ENCODE data around the gene RPS27. TPM values are rescaled to one million over a fixed set of nuclear protein-coding genes. Genes with fewer than 3 reads are reported as not detected.

The RPS27 gene
- polyA plus RNA-seq, 3 donors = 4,186 to 7,443 (median 4,309) TPM

- Mint-ChIP-seq H3K36me3 (no peaks in the 10 kb centered on the region), H3K27ac (no peak overlapping the region), H3K4me3 (no peak overlapping the region), H3K4me1 (no peaks in the 10 kb centered on the region), H3K9me3 (peaks cover 0 to 3% (median 0%) of the 10 kb centered on the region in 7 donors), H3K27me3 (ENCODE audit: low read depth in 3 of 3) (peaks cover 0 to 4% (median 4%) of the 10 kb centered on the region in 3 donors)
- no peaks in the 10 kb centered on the region for H3K79me2 ChIP-seq (ENCODE audit: insufficient read depth, low read length)
- no peak for DNase-seq
- no peak overlapping the region for H3K27ac ChIP-seq (ENCODE audit: low read depth in 1 of 2, low read length in 2 of 2)
- no peak overlapping the region for H3K9ac ChIP-seq (ENCODE audit: insufficient read depth, low read length, poor library complexity, severe bottlenecking)
- TF ChIP-seq CTCF (IDR thresholded peaks at IDR 0.05) = no peak
- no peak overlapping the region for H2AFZ ChIP-seq (ENCODE audit: insufficient read depth, low read depth, low read length, poor library complexity, severe bottlenecking)
- no peaks in the 10 kb centered on the region for H3K9me3 ChIP-seq (replicated peaks in 1 of 2; ENCODE audit: control insufficient read depth in 1 of 2, insufficient read depth in 1 of 2, low read length in 2 of 2)
- H3K4me2 ChIP-seq (replicated peaks; ENCODE audit: extremely low read depth, low read length, poor library complexity, severe bottlenecking) = no peak overlapping the region
- intact Hi-C loops (cut with micrococcal nuclease) = no loop called here
- H3K4me1 ChIP-seq (ENCODE audit: control insufficient read depth in 1 of 2, insufficient read depth in 2 of 2, low read length in 2 of 2) = no peaks in the 10 kb centered on the region
- H3K4me3 ChIP-seq (replicated peaks in 1 of 3; ENCODE audit: low read depth in 2 of 3, low read length in 3 of 3) = no peak overlapping the region
- H4K20me1 ChIP-seq (ENCODE audit: insufficient read depth, low read length) = no peaks in the 10 kb centered on the region
- H3K27me3 ChIP-seq (ENCODE audit: control insufficient read depth in 2 of 2, insufficient read depth in 2 of 2, low read length in 2 of 2) = no peaks in the 10 kb centered on the region
- H3K36me3 ChIP-seq (replicated peaks in 1 of 2; ENCODE audit: control insufficient read depth in 1 of 2, insufficient read depth in 2 of 2, low read length in 2 of 2) = no peaks in the 10 kb centered on the region
- WGBS (ENCODE audit: insufficient coverage) = 92% methylated on average over 2 of the region's 3 CpGs
Observed at GRCh38 chr1:154014154-154014907, 23.8 kb downstream of the RPS27 start.

GRCh38 chr1:154019269-154019668, 28.7 kb downstream of the RPS27 start:
- Histone ChIP-seq H3K9me3 (replicated peaks in 1 of 2; ENCODE audit: control insufficient read depth in 1 of 2, insufficient read depth in 1 of 2, low read length in 2 of 2) (no peaks in the 10 kb centered on the region), H2AFZ (ENCODE audit: insufficient read depth, low read depth, low read length, poor library complexity, severe bottlenecking) (no peak overlapping the region), H3K36me3 (replicated peaks in 1 of 2; ENCODE audit: control insufficient read depth in 1 of 2, insufficient read depth in 2 of 2, low read length in 2 of 2) (no peaks in the 10 kb centered on the region), H3K4me2 (replicated peaks; ENCODE audit: extremely low read depth, low read length, poor library complexity, severe bottlenecking) (no peak overlapping the region), H3K9ac (ENCODE audit: insufficient read depth, low read length, poor library complexity, severe bottlenecking) (no peak overlapping the region), H3K27me3 (ENCODE audit: control insufficient read depth in 2 of 2, insufficient read depth in 2 of 2, low read length in 2 of 2) (no peaks in the 10 kb centered on the region), H3K27ac (ENCODE audit: low read depth in 1 of 2, low read length in 2 of 2) (no peak overlapping the region), H3K79me2 (ENCODE audit: insufficient read depth, low read length) (no peaks in the 10 kb centered on the region), H4K20me1 (ENCODE audit: insufficient read depth, low read length) (no peaks in the 10 kb centered on the region), H3K4me3 (replicated peaks in 1 of 3; ENCODE audit: low read depth in 2 of 3, low read length in 3 of 3) (no peak overlapping the region), H3K4me1 (ENCODE audit: control insufficient read depth in 1 of 2, insufficient read depth in 2 of 2, low read length in 2 of 2) (no peaks in the 10 kb centered on the region)
- no peak for DNase-seq
- Mint-ChIP-seq H3K27ac (no peak overlapping the region), H3K4me1 (no peaks in the 10 kb centered on the region), H3K4me3 (no peak overlapping the region), H3K9me3 (peaks cover 0 to 2% (median 0%) of the 10 kb centered on the region in 7 donors), H3K36me3 (no peaks in the 10 kb centered on the region), H3K27me3 (ENCODE audit: low read depth in 3 of 3) (peaks cover 0 to 6% (median 4%) of the 10 kb centered on the region in 3 donors)
- intact Hi-C loops (cut with micrococcal nuclease) = no loop called here
- WGBS (ENCODE audit: insufficient coverage) = 100% methylated on average over 2 of the region's 4 CpGs
- no peak for TF ChIP-seq CTCF (IDR thresholded peaks at IDR 0.05)

Data from CD14-positive monocyte (primary cell).